Stomach (tissue), 9 donors: Measurements from ENCODE around the gene ARL6IP4. TPM values are rescaled to one million over a fixed set of nuclear protein-coding genes. Genes with fewer than 3 reads are reported as not detected.
A peak's percentile ranks its signal among the peaks of the same experiment; 100 is the strongest.

ENCODE experiments used
- DNase-seq, 2 donors: peaks; one replicate each; pipeline versions ENCODE4 v3.0.0 to v3.0.0-alpha.2; 2013 to 2019
- H3K27ac ChIP-seq, 5 donors: fragments of 200-600 bp in 4 of 5; sonication (generic) in 4 of 5; one replicate each; pipeline ENCODE4 v1.5.1; 2013 to 2019; ENCODE audit warnings: mild to moderate bottlenecking in 1 of 5, moderate library complexity in 1 of 5
- H3K27me3 ChIP-seq, 3 donors: fragments of 200-600 bp; sonication (generic); one replicate each; pipeline ENCODE4 v1.5.1; 2017 to 2019; ENCODE audit warnings: mixed run types in 1 of 3
- H3K36me3 ChIP-seq, 4 donors: fragments of 200-600 bp; sonication (generic); 1 replicate in 3 of 4; 2 replicates in 1 of 4; pipeline ENCODE4 v1.5.1; 2016 to 2019
- H3K4me1 ChIP-seq, 4 donors: fragments of 200-600 bp; sonication (generic); one replicate each; pipeline ENCODE4 v1.5.1; 2016 to 2019
- H3K4me3 ChIP-seq, 4 donors: fragments of 200-600 bp; sonication (generic) in 3 of 4; one replicate each; pipeline ENCODE4 v1.5.1; 2016 to 2019; ENCODE audit warnings: mild to moderate bottlenecking in 1 of 4
- H3K9me3 ChIP-seq, 4 donors: fragments of 200-600 bp; sonication (generic); one replicate each; pipeline ENCODE4 v1.5.1; 2016 to 2019
- EP300 ChIP-seq: sonication (generic); formaldehyde crosslinking; IDR thresholded peaks from one replicate; pipeline ENCODE4 v1.6.1; 2017; ENCODE audit warnings: antibody characterized with exemption
- POLR2A ChIP-seq, 4 donors: fragments of 450-650 bp; IDR thresholded peaks; one replicate each; pipeline ENCODE4 v1.6.1; 2016; ENCODE audit warnings: antibody characterized with exemption in 4 of 4, control low read depth in 2 of 4, mild to moderate bottlenecking in 1 of 4, moderate library complexity in 1 of 4
- POLR2AphosphoS5 ChIP-seq, 3 donors: sonication (generic); formaldehyde crosslinking; IDR thresholded peaks; one replicate each; pipeline ENCODE4 v1.6.1; 2016; ENCODE audit warnings: antibody characterized with exemption in 3 of 3
- WGBS, 5 donors: extraction: QIAGEN DNeasy Blood & Tissue Kit in 3 of 5; methylation state at CpG; one replicate each; pipeline versions ENCODE4 v1.1.5 to v1.1.7; 2013 to 2018; 5-methylcytosine and 5-hydroxymethylcytosine counted together
- intact Hi-C: fragments of 100-400 bp; cut with DNase I; formaldehyde crosslinking; loops from one replicate; pipeline ENCODE4 v1.15.1; 2023; ENCODE audit warnings: low total_unique reads
- polyA plus RNA-seq, 3 donors: library from polyadenylated mRNA; stranded (reverse); fragments of 200-250 nt; gene quantifications; one replicate each; pipeline ENCODE4 v1.2.3, GENCODE V29; 2013
- total RNA-seq, 5 donors: library from RNA; depleted of rRNA; stranded (reverse); fragments of >200 nt; gene quantifications; one replicate each; pipeline versions ENCODE4 v1.1.0 to v1.2.3, GENCODE V29; 2014 to 2016
- TF ChIP-seq, protein P1 (sequence below), 7 experiments: fragments of 450-650 bp in 4 of 7; fragments of 200-600 bp in 3 of 7; sonication (generic) in 3 of 7; IDR thresholded peaks; one replicate each; pipeline ENCODE4 v1.5.1; 2016 to 2019; ENCODE audit warnings: antibody characterized with exemption in 7 of 7, control low read depth in 2 of 7, mild to moderate bottlenecking in 1 of 7
- donor health status: healthy with polysubstance abuse.
- donor health status: Bipolar disorder and iron deficiency.
- donor health status: healthy.

Gene ARL6IP4
- total and polyA plus RNA-seq, 8 donors: 104 to 432 (median 284) TPM

DNA sequence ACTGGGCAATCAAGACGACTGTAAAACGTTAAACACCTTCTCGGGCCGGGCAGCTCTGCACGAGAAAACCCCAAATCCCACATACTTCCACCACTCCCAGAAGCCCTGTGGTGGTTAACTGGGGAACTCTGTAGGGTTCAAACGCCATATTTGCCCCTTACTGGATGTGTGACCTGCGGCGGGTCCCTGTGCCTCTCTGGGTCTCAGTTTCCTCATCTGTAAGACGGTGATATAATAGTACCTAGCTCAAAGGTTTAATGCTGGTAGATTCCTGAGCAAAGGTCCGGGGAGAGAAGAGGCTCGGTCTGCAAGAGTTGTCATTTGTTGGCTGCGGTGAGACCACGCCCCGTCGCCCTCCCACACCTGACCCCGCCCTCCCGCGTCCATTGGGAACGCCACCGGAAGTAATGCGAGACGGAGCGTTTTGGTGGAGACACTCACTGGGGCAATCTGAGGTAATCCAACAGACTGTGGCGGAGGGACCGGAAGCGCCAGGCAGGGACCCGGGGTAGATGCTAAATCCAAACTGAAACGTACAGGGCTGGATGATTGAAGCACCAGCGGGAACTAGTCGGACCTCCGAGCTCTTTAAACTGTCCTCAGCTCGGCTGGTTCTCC is 6.1 kb upstream of the ARL6IP4 start:
- H3K9me3 ChIP-seq: no peaks in the 10 kb centered on the region
- peak overlapping the region; percentile 96 to 99 (median 98) for H3K27ac ChIP-seq
- TF ChIP-seq, protein P1, sequence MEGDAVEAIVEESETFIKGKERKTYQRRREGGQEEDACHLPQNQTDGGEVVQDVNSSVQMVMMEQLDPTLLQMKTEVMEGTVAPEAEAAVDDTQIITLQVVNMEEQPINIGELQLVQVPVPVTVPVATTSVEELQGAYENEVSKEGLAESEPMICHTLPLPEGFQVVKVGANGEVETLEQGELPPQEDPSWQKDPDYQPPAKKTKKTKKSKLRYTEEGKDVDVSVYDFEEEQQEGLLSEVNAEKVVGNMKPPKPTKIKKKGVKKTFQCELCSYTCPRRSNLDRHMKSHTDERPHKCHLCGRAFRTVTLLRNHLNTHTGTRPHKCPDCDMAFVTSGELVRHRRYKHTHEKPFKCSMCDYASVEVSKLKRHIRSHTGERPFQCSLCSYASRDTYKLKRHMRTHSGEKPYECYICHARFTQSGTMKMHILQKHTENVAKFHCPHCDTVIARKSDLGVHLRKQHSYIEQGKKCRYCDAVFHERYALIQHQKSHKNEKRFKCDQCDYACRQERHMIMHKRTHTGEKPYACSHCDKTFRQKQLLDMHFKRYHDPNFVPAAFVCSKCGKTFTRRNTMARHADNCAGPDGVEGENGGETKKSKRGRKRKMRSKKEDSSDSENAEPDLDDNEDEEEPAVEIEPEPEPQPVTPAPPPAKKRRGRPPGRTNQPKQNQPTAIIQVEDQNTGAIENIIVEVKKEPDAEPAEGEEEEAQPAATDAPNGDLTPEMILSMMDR (IDR thresholded peaks at IDR 0.05): no peak
- peak; percentile 57 to 94 (median 77) for TF ChIP-seq POLR2AphosphoS5 (IDR thresholded peaks at IDR 0.05)
- no peaks in the 10 kb centered on the region for H3K27me3 ChIP-seq
- DNase-seq: peak; percentile 99
- peaks cover 30 to 56% (median 52%) of the 10 kb centered on the region in 4 donors for H3K4me1 ChIP-seq
- peaks cover 0 to 25% (median 19%) of the 10 kb centered on the region in 4 donors for H3K36me3 ChIP-seq
- H3K4me3 ChIP-seq: peak overlapping the region; percentile 75 to 99 (median 86)
- 0 to 1% (median 0%) methylated on average over 26 to 32 of the region's 32 CpGs for WGBS, 5 donors
- intact Hi-C loops: loop anchor here (10.0 kb wide), 1 partner anchor 180 kb away; the partner anchor contains the start of gene PITPNM2

DNA sequence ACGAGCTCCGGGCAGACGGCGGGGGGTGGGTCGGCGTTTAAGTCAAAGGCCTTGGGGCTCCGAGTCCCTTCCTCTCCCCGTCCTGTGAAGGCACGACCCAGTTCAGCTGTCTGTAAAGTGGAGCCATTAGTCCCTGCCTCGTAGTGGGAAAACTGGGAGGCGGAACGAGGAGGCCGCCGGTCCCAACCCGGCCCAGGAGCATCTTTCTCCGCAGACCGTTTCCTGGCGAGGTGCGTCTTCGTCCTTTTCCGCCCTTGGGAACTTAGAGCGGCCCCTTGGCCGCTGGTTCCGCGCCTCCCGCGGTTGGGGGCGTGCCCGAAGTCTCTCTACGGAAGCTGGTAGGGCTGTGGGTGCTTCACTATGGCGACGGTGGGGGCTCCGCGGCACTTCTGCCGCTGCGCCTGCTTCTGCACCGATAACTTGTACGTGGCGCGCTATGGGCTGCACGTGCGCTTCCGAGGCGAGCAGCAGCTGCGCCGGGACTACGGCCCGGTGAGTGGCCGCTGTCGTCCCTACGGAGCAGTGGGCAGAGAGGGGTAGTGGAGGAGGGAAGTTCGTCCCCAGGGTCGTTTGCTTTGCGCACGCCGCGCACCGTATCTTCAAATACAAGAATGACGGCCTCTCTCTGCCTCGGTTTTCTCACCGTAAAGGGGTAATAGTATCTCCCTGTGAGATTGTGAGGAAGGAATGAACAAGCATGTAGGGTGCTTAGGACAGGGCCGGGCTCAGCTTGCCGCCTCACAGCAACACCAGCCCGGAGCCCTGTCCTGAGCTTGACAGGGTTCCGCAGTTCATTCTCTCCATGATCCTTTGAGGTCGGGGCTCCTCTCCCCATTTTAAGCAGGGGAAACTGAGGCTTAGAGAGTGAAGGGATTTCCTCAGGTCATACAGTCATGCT is 5.3 kb upstream of the ARL6IP4 start, which contains the start of gene OGFOD2:
TSS of gene OGFOD2 (plus strand) at position 353 of the 898 bp plus-strand sequence. CDS start at position 361, 8 bp downstream.
- intact Hi-C loops: loop anchor here (10.0 kb wide), 1 partner anchor 180 kb away; the partner anchor contains the start of gene PITPNM2
- peaks cover 0 to 25% (median 19%) of the 10 kb centered on the region in 4 donors for H3K36me3 ChIP-seq
- H3K4me1 ChIP-seq: peaks cover 37 to 56% (median 55%) of the 10 kb centered on the region in 4 donors

DNA sequence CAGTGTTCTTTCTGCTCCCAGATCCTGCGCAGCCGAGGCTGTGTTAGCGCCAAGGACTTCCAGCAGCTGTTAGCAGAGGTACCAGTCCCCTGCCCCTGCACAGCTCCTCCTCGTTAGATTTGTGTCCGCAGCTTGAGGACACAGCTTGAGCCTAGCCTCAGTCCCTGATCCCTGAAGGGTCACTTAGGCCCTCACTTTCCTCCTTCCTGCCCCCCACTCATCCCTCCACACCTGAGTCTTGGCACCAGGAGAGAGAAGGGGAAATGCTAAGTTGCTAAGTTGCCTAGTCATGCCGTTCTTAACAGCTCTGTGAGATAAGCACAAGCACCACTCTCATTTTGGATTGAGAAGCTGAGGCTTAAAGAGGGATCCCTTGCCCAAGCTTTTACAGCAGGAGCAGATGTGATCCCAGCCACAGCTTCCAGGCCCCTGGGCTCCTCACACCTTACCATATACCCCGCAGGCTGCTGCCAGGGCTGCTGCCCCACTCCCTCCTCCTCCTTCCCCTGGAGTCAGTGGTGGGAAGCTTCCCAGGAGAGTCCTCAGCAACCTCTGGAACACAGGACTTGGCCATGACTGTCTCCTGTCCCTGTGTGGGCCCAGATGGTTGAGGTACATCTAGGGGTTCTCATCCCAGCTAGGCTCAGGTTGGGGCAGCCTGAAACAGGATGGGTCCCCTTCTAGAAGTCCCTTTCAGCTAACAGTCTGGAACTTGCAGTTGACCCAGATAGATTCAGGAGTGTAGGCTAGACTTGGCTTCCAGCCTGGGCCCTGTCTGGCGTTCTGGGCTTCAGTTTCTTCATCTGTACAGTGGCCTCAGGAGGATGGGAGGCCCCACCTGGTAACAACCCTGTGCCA is 4.5 kb upstream of the ARL6IP4 start:
- peak overlapping the region; percentile 3 to 99 (median 98) for H3K27ac ChIP-seq
- no peak for TF ChIP-seq EP300
- no peak for TF ChIP-seq POLR2AphosphoS5 (IDR thresholded peaks at IDR 0.05)
- TF ChIP-seq, protein P1 (IDR thresholded peaks at IDR 0.05): no peak
- no peak for TF ChIP-seq POLR2A (IDR thresholded peaks at IDR 0.05)
- H3K9me3 ChIP-seq: no peaks in the 10 kb centered on the region
- H3K27me3 ChIP-seq: no peaks in the 10 kb centered on the region
- peaks cover 37 to 60% (median 56%) of the 10 kb centered on the region in 4 donors for H3K4me1 ChIP-seq
- H3K4me3 ChIP-seq: peak overlapping the region; percentile 75 to 99 (median 86)
- WGBS, 5 donors: 2 to 12% (median 7%) methylated on average over 7 to 8 of the region's 8 CpGs
- peaks cover 0 to 25% (median 19%) of the 10 kb centered on the region in 4 donors for H3K36me3 ChIP-seq
- intact Hi-C loops: loop anchor here (10.0 kb wide), 1 partner anchor 179 kb away; the partner anchor contains the start of gene PITPNM2
- no peak for DNase-seq

More for the DNA sequence above, 5.3 kb upstream of the ARL6IP4 start, which contains the start of gene OGFOD2:
- WGBS, 5 donors: 0% methylated on average over 29 to 66 of the region's 66 CpGs
- peak; percentile 94 to 97 for DNase-seq
- no peaks in the 10 kb centered on the region for H3K27me3 ChIP-seq
- peak within 1 kb of the TSS; percentile 75 to 99 (median 86) for H3K4me3 ChIP-seq
- H3K9me3 ChIP-seq: no peaks in the 10 kb centered on the region
- TF ChIP-seq EP300 (no peak), POLR2A (IDR thresholded peaks at IDR 0.05) (no peak), POLR2AphosphoS5 (IDR thresholded peaks at IDR 0.05) (peak; percentile 30 to 91 (median 74))
- peak within 1 kb of the TSS; percentile 96 to 99 (median 98) for H3K27ac ChIP-seq

DNA sequence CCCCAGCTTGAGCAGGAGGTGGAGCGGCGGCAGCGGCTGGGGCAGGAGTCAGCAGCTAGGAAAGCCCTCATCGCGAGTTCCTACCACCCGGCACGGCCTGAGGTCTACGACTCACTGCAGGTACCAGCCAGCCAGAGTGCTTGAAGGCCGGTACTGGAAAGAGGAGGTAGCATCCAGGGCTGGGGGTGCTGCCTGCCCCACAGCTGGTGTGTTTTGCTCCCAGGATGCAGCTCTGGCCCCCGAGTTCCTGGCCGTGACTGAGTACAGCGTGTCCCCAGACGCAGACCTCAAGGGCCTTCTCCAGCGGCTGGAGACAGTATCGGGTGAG is 3.9 kb upstream of the ARL6IP4 start:
- intact Hi-C loops: loop anchor here (10.0 kb wide), 1 partner anchor 178 kb away; the partner anchor contains the start of gene PITPNM2
- DNase-seq: no peak
- Histone ChIP-seq H3K27me3 (no peaks in the 10 kb centered on the region), H3K36me3 (peaks cover 0 to 26% (median 19%) of the 10 kb centered on the region in 4 donors), H3K27ac (peak overlapping the region in 2 of 5 donors; percentile 96 to 99), H3K4me1 (peaks cover 40 to 66% (median 62%) of the 10 kb centered on the region in 4 donors), H3K9me3 (no peaks in the 10 kb centered on the region), H3K4me3 (peak overlapping the region in 2 of 4 donors; percentile 75 to 99)
- WGBS, 5 donors: 70 to 83% (median 74%) methylated on average over 9 to 15 of the region's 15 CpGs
- no peak for TF ChIP-seq POLR2AphosphoS5 (IDR thresholded peaks at IDR 0.05)
- TF ChIP-seq, protein P1 (IDR thresholded peaks at IDR 0.05): no peak
- TF ChIP-seq POLR2A (IDR thresholded peaks at IDR 0.05): no peak
- no peak for TF ChIP-seq EP300
